PC-9 (cell line): ENCODE data around the gene TTC39B. TPM values are rescaled to one million over a fixed set of nuclear protein-coding genes. Genes with fewer than 3 reads are reported as not detected.

Experiments
- Bru-seq: library from RNA; stranded (reverse); fragments of 400-500 nt; gene quantifications from one replicate; lab custom pipeline; 2021; lab: Mats Ljungman, UMichigan
- BruChase-seq, 2 experiments: library from RNA; stranded (reverse); fragments of 400-500 nt; gene quantifications; one replicate each; lab custom pipeline; 2021; lab: Mats Ljungman, UMichigan
- BruUV-seq: library from RNA; stranded (reverse); fragments of 400-500 nt; replicated peaks from 2 replicates; lab custom pipeline; 2021; lab: Mats Ljungman, UMichigan
- CTCF ChIA-PET: fragments of 300-600 bp; sonication (Branson Sonifier 250); formaldehyde crosslinking; loops from one replicate; lab custom pipeline; 2022; ENCODE audit warnings: antibody characterized with exemption; lab: Charles Lee
- POLR2A ChIA-PET: fragments of 300-600 bp; sonication (Branson Sonifier 250); formaldehyde crosslinking; loops from one replicate; lab custom pipeline; 2022; ENCODE audit warnings: antibody characterized with exemption; ENCODE audit not compliant: unreplicated experiment; lab: Charles Lee
- DNase-seq, 2 experiments: peaks; one replicate each; pipeline versions ENCODE4 v3.0.0 to v3.0.0-alpha.2; 2015 to 2022; ENCODE audit warnings: mixed read lengths in 1 of 2
- H2AFZ ChIP-seq: fragments of 200-600 bp; sonication (generic); 2 replicates; pipeline ENCODE4 v1.8.1; 2017; ENCODE audit warnings: antibody characterized with exemption
- H3F3A ChIP-seq: fragments of 200-600 bp; sonication (generic); 2 replicates; pipeline ENCODE4 v1.8.1; 2017; ENCODE audit warnings: antibody characterized with exemption, mild to moderate bottlenecking, low read depth; ENCODE audit not compliant: insufficient read depth
- H3K27ac ChIP-seq: fragments of 200-600 bp; sonication (generic); 2 replicates; pipeline ENCODE4 v1.6.1; 2016; ENCODE audit warnings: mixed run types
- H3K27me3 ChIP-seq: fragments of 200-600 bp; sonication (generic); 2 replicates; pipeline ENCODE4 v1.6.1; 2016; ENCODE audit warnings: low read depth, mixed run types; ENCODE audit not compliant: insufficient read depth
- H3K36me3 ChIP-seq: fragments of 200-600 bp; sonication (generic); 2 replicates; pipeline ENCODE4 v1.6.1; 2016; ENCODE audit warnings: low read depth, mixed run types
- H3K4me1 ChIP-seq: fragments of 200-600 bp; sonication (generic); replicated peaks from 2 replicates; pipeline ENCODE4 v1.6.1; 2016; ENCODE audit warnings: mixed run types; ENCODE audit not compliant: insufficient read depth
- H3K4me2 ChIP-seq: fragments of 200-600 bp; sonication (generic); 2 replicates; pipeline ENCODE4 v1.6.1; 2017; ENCODE audit warnings: mixed run types
- H3K4me3 ChIP-seq: fragments of 200-600 bp; sonication (generic); 2 replicates; pipeline ENCODE4 v1.6.1; 2016; ENCODE audit warnings: mixed run types
- H3K79me2 ChIP-seq: fragments of 200-600 bp; sonication (generic); 2 replicates; pipeline ENCODE4 v1.6.1; 2017; ENCODE audit warnings: low read depth, mixed run types
- H3K9me2 ChIP-seq: fragments of 200-600 bp; sonication (generic); 2 replicates; pipeline ENCODE4 v1.8.1; 2017; ENCODE audit warnings: mild to moderate bottlenecking; ENCODE audit not compliant: insufficient read depth
- H3K9me3 ChIP-seq: fragments of 200-600 bp; sonication (generic); 2 replicates; pipeline ENCODE4 v1.8.1; 2016; ENCODE audit warnings: low read depth; ENCODE audit not compliant: insufficient read depth
- H4K20me1 ChIP-seq: fragments of 200-600 bp; sonication (generic); 2 replicates; pipeline ENCODE4 v1.8.1; 2017; ENCODE audit not compliant: insufficient read depth
- CTCF ChIP-seq: fragments of 200-600 bp; sonication (generic); conservative IDR thresholded peaks from 2 replicates; pipeline ENCODE4 v1.6.1; 2017; ENCODE audit warnings: mixed run types, antibody characterized with exemption, mild to moderate bottlenecking, moderate library complexity
- EZH2 ChIP-seq: fragments of 200-600 bp; sonication (generic); IDR thresholded peaks from 2 replicates; pipeline ENCODE4 v1.8.0; 2017; ENCODE audit warnings: antibody characterized with exemption, low read depth
- intact Hi-C: fragments of 100-400 bp; cut with micrococcal nuclease; formaldehyde crosslinking; loops from one replicate; pipeline ENCODE4 v1.10.0; 2022; ENCODE audit not compliant: unreplicated experiment
- long read RNA-seq: library from polyadenylated mRNA; stranded (forward); transcript quantifications from one replicate; pipeline ENCODE4 v2.0.0, GENCODE V29; 2022
- total RNA-seq: library from RNA; stranded (reverse); gene quantifications from 2 replicates; pipeline ENCODE4 v1.2.3, GENCODE V29; 2021

Gene TTC39B
- total RNA-seq, result 8.7 and 8.8 TPM in 2 replicates
- percentile 57 among the genes with signal in this experiment for Bru-seq, nascent RNA
- percentile 53 among the genes with signal in this experiment for BruChase-seq, experiment 1, labeled RNA remaining after a 2-hour chase
- BruChase-seq, experiment 2, labeled RNA remaining after a 6-hour chase, result percentile 50 among the genes with signal in this experiment
- long read RNA-seq, full-length matches to known transcripts, result 9 of 11 reads
- long read RNA-seq, partial matches to known transcripts, result 0 of 11 reads
- long read RNA-seq, other reads (novel, unspliced or antisense), result 2 of 11 reads

- CTCF ChIA-PET, result interaction anchor here (0.7 kb wide), 2 partner anchors 13 to 32 kb away, joined by 4 read pairs; no protein-coding TSS in a partner anchor
- Histone ChIP-seq H3K4me1 (peaks cover 11% of the 10 kb centered on the region), H3K79me2 (no peaks in the 10 kb centered on the region), H3K36me3 (no peaks in the 10 kb centered on the region), H2AFZ (peak within 1 kb of the TSS; percentile 92), H3K27me3 (no peaks in the 10 kb centered on the region), H3F3A (0 out of 2 replicates have a peak, but pooled peaks cover 15% of the 10 kb centered on the region), H3K4me2 (peak within 1 kb of the TSS; percentile 81), H4K20me1 (no peaks in the 10 kb centered on the region), H3K4me3 (peak within 1 kb of the TSS; percentile 87), H3K9me2 (no peaks in the 10 kb centered on the region), H3K9me3 (no peaks in the 10 kb centered on the region), H3K27ac (peak within 1 kb of the TSS; percentile 65)
- peak; percentile 73 to 92 for DNase-seq
- intact Hi-C loops, result loop anchor here (5.0 kb wide), 1 partner anchor 115 kb away; the partner anchor contains the start of gene SNAPC3
- POLR2A ChIA-PET, result interaction anchor here (0.6 kb wide), 2 partner anchors 1101 to 1523 kb away, joined by 4 to 13 read pairs; no protein-coding TSS in a partner anchor
- no peak for TF ChIP-seq EZH2
- TF ChIP-seq CTCF, result no peak
- no TSS peak for BruUV-seq
Measured at GRCh38 chr9:15306757-15307522, at the start of gene TTC39B. TTC39B (minus strand) TSS chr9:15307216; CDS start chr9:15307125, 91 bp downstream.

GRCh38 chr9:15355669-15356068, 48.7 kb upstream of the TTC39B start:
- Histone ChIP-seq H3K4me1 (peaks cover 17% of the 10 kb centered on the region), H2AFZ (no peak overlapping the region), H3K4me2 (no peak overlapping the region), H3K27ac (no peak overlapping the region), H3K27me3 (no peaks in the 10 kb centered on the region), H3K79me2 (no peaks in the 10 kb centered on the region), H3K9me3 (no peaks in the 10 kb centered on the region), H3K4me3 (no peak overlapping the region), H4K20me1 (no peaks in the 10 kb centered on the region), H3K36me3 (no peaks in the 10 kb centered on the region), H3F3A (no peaks in the 10 kb centered on the region), H3K9me2 (no peaks in the 10 kb centered on the region)
- BruUV-seq, result no TSS peak
- ChIA-PET POLR2A (no interaction called here), CTCF (no interaction called here)
- no peak for DNase-seq
- no peak for TF ChIP-seq CTCF
- TF ChIP-seq EZH2, result no peak
- intact Hi-C loops, result no loop called here

- POLR2A ChIA-PET, result no interaction called here
- DNase-seq, result no peak
- Histone ChIP-seq H3K36me3 (no peaks in the 10 kb centered on the region), H3K27me3 (no peaks in the 10 kb centered on the region), H3K4me1 (peaks cover 17% of the 10 kb centered on the region), H3K79me2 (no peaks in the 10 kb centered on the region), H4K20me1 (no peaks in the 10 kb centered on the region), H3K9me3 (no peaks in the 10 kb centered on the region), H3K4me2 (no peak overlapping the region), H3K4me3 (no peak overlapping the region), H3F3A (no peaks in the 10 kb centered on the region), H3K9me2 (no peaks in the 10 kb centered on the region), H3K27ac (no peak overlapping the region), H2AFZ (no peak overlapping the region)
- TF ChIP-seq CTCF (no peak), EZH2 (no peak)
- CTCF ChIA-PET, result no interaction called here
- intact Hi-C loops, result no loop called here
- BruUV-seq, result no TSS peak
Measured at GRCh38 chr9:15354713-15355112, 47.7 kb upstream of the TTC39B start.
